Endothelial cell of umbilical vein (primary cell): Measurements from ENCODE around the gene N4BP2L1. TPM values are rescaled to one million over a fixed set of nuclear protein-coding genes. Genes with fewer than 3 reads are reported as not detected.

Experiments used
- BruUV-seq: library from RNA; stranded (reverse); fragments of 400-500 nt; replicated peaks from 2 replicates; lab custom pipeline; 2021; lab: Mats Ljungman, UMichigan
- CTCF ChIA-PET: fragments of 300-600, 350-600 bp; sonication (Branson Sonifier 250); formaldehyde crosslinking; loops from one replicate; lab custom pipeline; 2021; ENCODE audit warnings: antibody characterized with exemption, inconsistent platforms; lab: Charles Lee
- POLR2A ChIA-PET: fragments of 300-600, 350-600 bp; sonication (Branson Sonifier 250); formaldehyde crosslinking; loops from one replicate; lab custom pipeline; 2021; ENCODE audit warnings: antibody characterized with exemption, inconsistent platforms; lab: Charles Lee
- DNase-seq: peaks from one replicate; pipeline ENCODE4 v3.0.0-alpha.2; 2011; ENCODE audit warnings: low read depth, low spot score
- FAIRE-seq: peaks from 2 replicates; lab custom pipeline; 2011; peaks lifted over from hg19 to GRCh38; lab: Jason Lieb, UNC
- H2AFZ ChIP-seq: 2 replicates; pipeline ENCODE4 v1.6.0; 2012; ENCODE audit warnings: low read depth, low read length, control low read depth, inconsistent platforms
- H3K27ac ChIP-seq: 2 replicates; pipeline ENCODE4 v1.5.1; 2011; ENCODE audit warnings: low read depth, mild to moderate bottlenecking, control low read depth, low read length, moderate library complexity; ENCODE audit not compliant: insufficient read depth
- H3K27me3 ChIP-seq, 2 experiments: 2 replicates each; pipeline versions ENCODE4 v1.6.0 to v1.6.1; 2011; ENCODE audit warnings: low read length in 2 of 2, mixed read lengths in 1 of 2; ENCODE audit not compliant: control insufficient read depth in 2 of 2, insufficient read depth in 2 of 2
- H3K36me3 ChIP-seq, 2 experiments: 2 replicates in 1 of 2; 3 replicates in 1 of 2; pipeline ENCODE4 v1.5.1; 2011; ENCODE audit warnings: low read length in 2 of 2, mild to moderate bottlenecking in 1 of 2, moderate library complexity in 1 of 2; ENCODE audit not compliant: control insufficient read depth in 2 of 2, insufficient read depth in 2 of 2; ENCODE audit errors: extremely low read depth in 1 of 2
- H3K4me1 ChIP-seq: 3 replicates; pipeline ENCODE4 v1.5.1; 2011; ENCODE audit warnings: mild to moderate bottlenecking, low read length; ENCODE audit not compliant: control insufficient read depth, insufficient read depth; ENCODE audit errors: extremely low read depth
- H3K4me2 ChIP-seq: 2 replicates; pipeline ENCODE4 v1.6.1; 2011; ENCODE audit warnings: low read length, control low read depth, mixed read lengths; ENCODE audit not compliant: insufficient read depth
- H3K4me3 ChIP-seq, 3 experiments: fragments of 200-600 bp in 1 of 3; sonication (generic), shearing (Covaris generic) in 1 of 3; replicated peaks in 1 of 3; 2 replicates each; pipeline ENCODE4 v1.5.1; 2011 to 2016; ENCODE audit warnings: control low read depth in 3 of 3, low read length in 3 of 3, mild to moderate bottlenecking in 2 of 3, inconsistent platforms in 1 of 3, low read depth in 1 of 3, moderate library complexity in 1 of 3; ENCODE audit not compliant: insufficient read depth in 1 of 3
- H3K79me2 ChIP-seq: 2 replicates; pipeline ENCODE4 v1.6.0; 2012; ENCODE audit warnings: low read length, inconsistent platforms; ENCODE audit not compliant: control insufficient read depth, insufficient read depth
- H3K9ac ChIP-seq: replicated peaks from 2 replicates; pipeline ENCODE3; 2011; ENCODE audit warnings: low read length, control low read depth; ENCODE audit not compliant: insufficient read depth; ENCODE audit errors: extremely low read depth
- H3K9me1 ChIP-seq: replicated peaks from 3 replicates; pipeline ENCODE4 v1.6.0; 2011; ENCODE audit warnings: mild to moderate bottlenecking, low read length; ENCODE audit not compliant: control insufficient read depth, insufficient read depth; ENCODE audit errors: extremely low read depth
- H3K9me3 ChIP-seq: replicated peaks from 2 replicates; pipeline ENCODE4 v1.5.1; 2012; ENCODE audit warnings: low read length, inconsistent platforms; ENCODE audit not compliant: control insufficient read depth, insufficient read depth
- H4K20me1 ChIP-seq: replicated peaks from 2 replicates; pipeline ENCODE3; 2011; ENCODE audit warnings: mild to moderate bottlenecking, low read length; ENCODE audit not compliant: control insufficient read depth, insufficient read depth; ENCODE audit errors: extremely low read depth
- EZH2 ChIP-seq: IDR thresholded peaks from 2 replicates; pipeline ENCODE4 v1.6.1; 2012; ENCODE audit warnings: borderline replicate concordance, low read depth, mild to moderate bottlenecking, moderate library complexity, low read length, inconsistent platforms; ENCODE audit not compliant: severe bottlenecking
- FOS ChIP-seq: IDR thresholded peaks from 2 replicates; pipeline ENCODE4 v1.6.1; 2011; ENCODE audit warnings: mild to moderate bottlenecking, low read length, moderate library complexity, borderline replicate concordance; ENCODE audit not compliant: insufficient read depth
- GATA2 ChIP-seq: IDR thresholded peaks from 2 replicates; pipeline ENCODE4 v1.7.0; 2011; ENCODE audit warnings: low read depth, mild to moderate bottlenecking, moderate library complexity, mixed read lengths, low read length; ENCODE audit not compliant: insufficient read length, insufficient read depth
- JUN ChIP-seq: IDR thresholded peaks from 2 replicates; pipeline ENCODE4 v1.6.1; 2011; ENCODE audit warnings: borderline replicate concordance, low read depth; ENCODE audit not compliant: insufficient read length, insufficient read depth
- MYC ChIP-seq: IDR thresholded peaks from one replicate; pipeline ENCODE4 v1.6.1; 2011; ENCODE audit warnings: mild to moderate bottlenecking, low read depth, low read length
- POLR2A ChIP-seq: IDR thresholded peaks from 2 replicates; pipeline ENCODE4 v1.6.1; 2012; ENCODE audit warnings: low read depth, mild to moderate bottlenecking, control low read depth, low read length
- POLR2AphosphoS5 ChIP-seq: IDR thresholded peaks from 2 replicates; pipeline ENCODE4 v1.6.1; 2012; ENCODE audit warnings: low read depth, mild to moderate bottlenecking, control low read depth, low read length, moderate library complexity; ENCODE audit not compliant: insufficient read depth
- dilution Hi-C: fragments of 300-500 bp; cut with MboI; formaldehyde crosslinking; loops from one replicate; pipeline ENCODE4 v1.15.0; 2019; ENCODE audit warnings: low sequenced_read_pairs; ENCODE audit not compliant: extremely low pct_ligation_motif_present
- intact Hi-C: fragments of 100-400 bp; cut with micrococcal nuclease; formaldehyde crosslinking; loops from one replicate; pipeline ENCODE4 v1.10.0; 2022
- polyA plus RNA-seq, 4 experiments: library from polyadenylated mRNA; depleted of rRNA in 3 of 4; stranded (reverse) in 3 of 4; unstranded in 1 of 4; fragments of >200 nt; gene quantifications; 2 replicates each; pipeline versions ENCODE4 v1.2.1 to v1.2.3, GENCODE V29; 2011 to 2012; ENCODE audit warnings: missing spikeins in 1 of 4
- total RNA-seq: library from RNA; stranded (reverse); gene quantifications from 2 replicates; pipeline ENCODE4 v1.2.3, GENCODE V29; 2021
- TF ChIP-seq, protein P1 (sequence below), 2 donors: IDR thresholded peaks; 1 replicate in 1 of 2; 2 replicates in 1 of 2; pipeline ENCODE4 v1.5.1; 2011; ENCODE audit warnings: low read length in 2 of 2, mild to moderate bottlenecking in 2 of 2, moderate library complexity in 2 of 2, control low read depth in 1 of 2, inconsistent platforms in 1 of 2, low read depth in 1 of 2; ENCODE audit not compliant: insufficient read depth in 1 of 2; ENCODE audit errors: extremely low read depth in 1 of 2
- TF ChIP-seq, protein P2 (sequence below): IDR thresholded peaks from 2 replicates; pipeline ENCODE4 v1.6.1; 2011; ENCODE audit not compliant: insufficient read depth, insufficient read length

The N4BP2L1 gene
- total and polyA plus RNA-seq, 2 donors (not counting 3 experiments of a cell fraction or from before 2014, with no cell fraction given): 1.1 to 2.1 TPM

DNA sequence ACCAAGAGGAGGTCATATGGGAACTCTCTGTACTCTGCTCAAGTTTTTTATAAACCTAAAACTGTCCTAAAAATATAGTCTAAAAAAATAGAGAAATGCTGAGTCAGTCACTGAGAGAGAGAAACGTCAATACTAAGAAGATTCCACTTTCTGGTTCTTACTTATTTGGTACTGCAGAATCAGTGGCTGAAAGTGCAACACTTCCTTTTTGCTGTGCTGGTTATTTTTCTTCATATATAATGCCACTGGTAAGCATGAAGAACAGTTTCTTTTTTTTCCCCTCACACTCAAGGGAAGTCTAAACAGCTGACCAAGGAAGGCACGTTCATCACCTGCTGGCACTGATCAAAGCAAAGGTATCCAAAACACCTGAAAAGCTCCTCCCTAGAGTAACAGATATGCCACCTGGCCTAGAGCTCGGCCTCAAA is 44.3 kb upstream of the N4BP2L1 start:
- dilution Hi-C loops: no loop called here
- FAIRE-seq: no peak
- POLR2A ChIA-PET: no interaction called here
- H3K27ac ChIP-seq: no peak overlapping the region
- no peak overlapping the region for H3K4me2 ChIP-seq
- no peak for TF ChIP-seq POLR2A
- TF ChIP-seq, protein P1, sequence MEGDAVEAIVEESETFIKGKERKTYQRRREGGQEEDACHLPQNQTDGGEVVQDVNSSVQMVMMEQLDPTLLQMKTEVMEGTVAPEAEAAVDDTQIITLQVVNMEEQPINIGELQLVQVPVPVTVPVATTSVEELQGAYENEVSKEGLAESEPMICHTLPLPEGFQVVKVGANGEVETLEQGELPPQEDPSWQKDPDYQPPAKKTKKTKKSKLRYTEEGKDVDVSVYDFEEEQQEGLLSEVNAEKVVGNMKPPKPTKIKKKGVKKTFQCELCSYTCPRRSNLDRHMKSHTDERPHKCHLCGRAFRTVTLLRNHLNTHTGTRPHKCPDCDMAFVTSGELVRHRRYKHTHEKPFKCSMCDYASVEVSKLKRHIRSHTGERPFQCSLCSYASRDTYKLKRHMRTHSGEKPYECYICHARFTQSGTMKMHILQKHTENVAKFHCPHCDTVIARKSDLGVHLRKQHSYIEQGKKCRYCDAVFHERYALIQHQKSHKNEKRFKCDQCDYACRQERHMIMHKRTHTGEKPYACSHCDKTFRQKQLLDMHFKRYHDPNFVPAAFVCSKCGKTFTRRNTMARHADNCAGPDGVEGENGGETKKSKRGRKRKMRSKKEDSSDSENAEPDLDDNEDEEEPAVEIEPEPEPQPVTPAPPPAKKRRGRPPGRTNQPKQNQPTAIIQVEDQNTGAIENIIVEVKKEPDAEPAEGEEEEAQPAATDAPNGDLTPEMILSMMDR (IDR thresholded peaks at IDR 0.05; ENCODE audit: extremely low read depth in 1 of 2, insufficient read depth in 1 of 2, low read depth in 1 of 2, low read length in 2 of 2): no peak
- no peak for TF ChIP-seq GATA2
- no peak for TF ChIP-seq EZH2
- no peak for TF ChIP-seq JUN
- TF ChIP-seq, protein P2, sequence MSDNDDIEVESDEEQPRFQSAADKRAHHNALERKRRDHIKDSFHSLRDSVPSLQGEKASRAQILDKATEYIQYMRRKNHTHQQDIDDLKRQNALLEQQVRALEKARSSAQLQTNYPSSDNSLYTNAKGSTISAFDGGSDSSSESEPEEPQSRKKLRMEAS: no peak
- TF ChIP-seq MYC: no peak
- TF ChIP-seq FOS: no peak
- no peak for TF ChIP-seq POLR2AphosphoS5
- no peaks in the 10 kb centered on the region for H3K27me3 ChIP-seq
- no peaks in the 10 kb centered on the region for H4K20me1 ChIP-seq
- no peaks in the 10 kb centered on the region for H3K9me1 ChIP-seq
- no peaks in the 10 kb centered on the region for H3K9me3 ChIP-seq
- intact Hi-C loops: no loop called here
- no peak overlapping the region for H3K4me3 ChIP-seq
- H3K36me3 ChIP-seq: peaks cover 0 to 2% of the 10 kb centered on the region in 2 experiments
- no peak overlapping the region for H2AFZ ChIP-seq
- H3K79me2 ChIP-seq: no peaks in the 10 kb centered on the region
- DNase-seq: no peak
- no peaks in the 10 kb centered on the region for H3K4me1 ChIP-seq
- CTCF ChIA-PET: interaction anchor here (1.7 kb wide), 1 partner anchor 9 kb away, joined by 5 read pairs; no protein-coding TSS in a partner anchor
- H3K9ac ChIP-seq: no peak overlapping the region
- BruUV-seq: no TSS peak
